ENCODE measurements around the gene GJE1. TPM values are rescaled to one million over a fixed set of nuclear protein-coding genes. Genes with fewer than 3 reads are reported as not detected.
"Not testable (repeated sequence)": the region's sequence is repeated elsewhere in the genome, so short reads cannot be mapped to it uniquely, and the experiment has no call there.

Gene GJE1, protein sequence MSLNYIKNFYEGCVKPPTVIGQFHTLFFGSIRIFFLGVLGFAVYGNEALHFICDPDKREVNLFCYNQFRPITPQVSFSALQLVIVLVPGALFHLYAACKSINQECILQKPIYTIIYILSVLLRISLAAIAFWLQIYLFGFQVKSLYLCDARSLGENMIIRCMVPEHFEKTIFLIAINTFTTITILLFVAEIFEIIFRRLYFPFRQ
- total RNA-seq = not detected in 2 replicates

GRCh38 chr6:142132625-142133024, at the start of gene GJE1:
Gene GJE1 (plus strand): TSS chr6:142132925. CDS start chr6:142133159, 234 bp downstream.
- H3K36me3 ChIP-seq (ENCODE audit: control insufficient read depth, insufficient read depth, low read length) = no peaks in the 10 kb centered on the region
- TF ChIP-seq, protein P1, sequence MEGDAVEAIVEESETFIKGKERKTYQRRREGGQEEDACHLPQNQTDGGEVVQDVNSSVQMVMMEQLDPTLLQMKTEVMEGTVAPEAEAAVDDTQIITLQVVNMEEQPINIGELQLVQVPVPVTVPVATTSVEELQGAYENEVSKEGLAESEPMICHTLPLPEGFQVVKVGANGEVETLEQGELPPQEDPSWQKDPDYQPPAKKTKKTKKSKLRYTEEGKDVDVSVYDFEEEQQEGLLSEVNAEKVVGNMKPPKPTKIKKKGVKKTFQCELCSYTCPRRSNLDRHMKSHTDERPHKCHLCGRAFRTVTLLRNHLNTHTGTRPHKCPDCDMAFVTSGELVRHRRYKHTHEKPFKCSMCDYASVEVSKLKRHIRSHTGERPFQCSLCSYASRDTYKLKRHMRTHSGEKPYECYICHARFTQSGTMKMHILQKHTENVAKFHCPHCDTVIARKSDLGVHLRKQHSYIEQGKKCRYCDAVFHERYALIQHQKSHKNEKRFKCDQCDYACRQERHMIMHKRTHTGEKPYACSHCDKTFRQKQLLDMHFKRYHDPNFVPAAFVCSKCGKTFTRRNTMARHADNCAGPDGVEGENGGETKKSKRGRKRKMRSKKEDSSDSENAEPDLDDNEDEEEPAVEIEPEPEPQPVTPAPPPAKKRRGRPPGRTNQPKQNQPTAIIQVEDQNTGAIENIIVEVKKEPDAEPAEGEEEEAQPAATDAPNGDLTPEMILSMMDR (IDR thresholded peaks at IDR 0.05; ENCODE audit: insufficient read depth, low read length, poor library complexity, severe bottlenecking) = no peak
- no peak within 1 kb of the TSS for H3K4me3 ChIP-seq (ENCODE audit: low read depth, low read length)
- no peak for DNase-seq (ENCODE audit: low read depth)
- H3K27me3 ChIP-seq (ENCODE audit: control insufficient read depth, insufficient read depth, low read length) = no peaks in the 10 kb centered on the region

DNA sequence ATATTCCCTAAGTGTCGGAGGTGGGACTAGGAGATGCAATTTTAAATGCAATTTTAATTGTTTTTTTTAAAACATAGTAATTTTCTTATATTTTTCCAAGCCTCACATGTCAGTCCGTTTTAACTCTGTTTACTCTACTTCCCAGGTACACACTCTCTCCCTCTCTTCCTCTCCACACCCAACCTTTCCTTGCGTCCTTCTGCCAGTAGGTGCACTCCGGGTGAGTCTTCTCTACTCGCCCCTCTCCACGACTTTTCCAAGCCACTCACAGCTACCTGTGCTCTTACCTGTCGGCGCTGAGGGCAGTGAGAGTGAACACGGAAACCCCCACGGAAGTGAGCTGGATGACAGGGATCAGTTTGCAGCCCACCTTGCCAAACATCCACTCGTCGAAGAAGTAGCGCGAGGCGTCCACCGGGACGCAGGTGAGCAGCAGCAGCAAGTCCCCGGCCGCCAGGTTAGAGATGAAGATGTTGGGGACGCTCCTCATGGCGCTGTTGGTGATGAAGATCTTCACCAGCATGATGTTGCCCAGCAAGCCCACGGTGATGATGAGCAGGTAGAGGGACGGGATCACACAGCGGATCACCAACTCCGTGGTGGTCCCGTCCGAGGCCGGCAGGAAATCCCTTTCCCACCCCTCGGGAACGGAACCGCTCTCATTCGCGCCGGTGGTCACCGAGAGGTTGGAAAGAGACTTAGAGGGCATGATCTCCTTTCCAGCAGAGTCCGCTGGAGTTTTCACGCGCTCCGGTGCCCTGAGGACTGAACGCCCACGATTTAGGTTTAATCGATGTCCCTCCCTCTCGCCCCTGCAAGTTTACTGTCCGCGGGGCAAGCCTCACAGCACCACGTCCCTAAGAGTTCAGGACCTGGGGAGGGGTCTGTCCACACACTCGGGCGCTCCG, 44.5 kb upstream of the GJE1 start:
- H3K36me3 ChIP-seq (ENCODE audit: control insufficient read depth, insufficient read depth, low read length) = no peaks in the 10 kb centered on the region
- H3K4me3 ChIP-seq (ENCODE audit: low read depth, low read length) = no peak overlapping the region
- DNase-seq (ENCODE audit: low read depth) = no peak
- TF ChIP-seq, protein P1 (IDR thresholded peaks at IDR 0.05; ENCODE audit: insufficient read depth, low read length, poor library complexity, severe bottlenecking) = no peak
- peaks cover 9% of the 10 kb centered on the region for H3K27me3 ChIP-seq (ENCODE audit: control insufficient read depth, insufficient read depth, low read length)

- no peaks in the 10 kb centered on the region for H3K36me3 ChIP-seq (ENCODE audit: control insufficient read depth, insufficient read depth, low read length)
- DNase-seq (ENCODE audit: low read depth) = peak; percentile 45
- TF ChIP-seq, protein P1 (IDR thresholded peaks at IDR 0.05; ENCODE audit: insufficient read depth, low read length, poor library complexity, severe bottlenecking) = no peak
- no peak overlapping the region for H3K4me3 ChIP-seq (ENCODE audit: low read depth, low read length)
- peaks cover 9% of the 10 kb centered on the region for H3K27me3 ChIP-seq (ENCODE audit: control insufficient read depth, insufficient read depth, low read length)
These were observed 43.9 kb upstream of the GJE1 start for GRCh38 chr6:142088858-142089216.

GRCh38 chr6:142104820-142105219, 27.9 kb upstream of the GJE1 start:
- not testable (repeated sequence) for H3K36me3 ChIP-seq (ENCODE audit: control insufficient read depth, insufficient read depth, low read length); H3K27me3 ChIP-seq (ENCODE audit: control insufficient read depth, insufficient read depth, low read length); DNase-seq (ENCODE audit: low read depth); H3K4me3 ChIP-seq (ENCODE audit: low read depth, low read length)

DNA sequence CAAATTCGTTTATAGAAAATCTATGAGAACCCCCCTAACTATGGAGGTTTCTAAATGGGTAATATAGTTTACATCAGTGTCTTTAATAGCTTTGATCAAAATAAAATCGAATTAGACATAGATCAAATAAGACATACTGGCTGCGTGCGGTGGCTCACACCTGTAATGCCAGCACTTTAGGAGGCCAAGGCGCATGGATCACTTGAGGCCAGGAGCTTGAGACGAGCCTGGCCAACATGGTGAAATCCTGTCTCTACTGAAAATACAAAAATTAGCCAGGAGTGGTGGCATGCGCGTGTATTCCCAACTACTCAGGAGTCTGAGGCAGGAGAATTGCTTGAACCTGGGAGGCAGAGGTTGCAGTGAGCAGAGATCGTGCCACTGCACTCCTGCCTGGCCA, 21.9 kb upstream of the GJE1 start:
- H3K27me3 ChIP-seq (ENCODE audit: control insufficient read depth, insufficient read depth, low read length); DNase-seq (ENCODE audit: low read depth); H3K36me3 ChIP-seq (ENCODE audit: control insufficient read depth, insufficient read depth, low read length); H3K4me3 ChIP-seq (ENCODE audit: low read depth, low read length): not testable (repeated sequence)

DNA sequence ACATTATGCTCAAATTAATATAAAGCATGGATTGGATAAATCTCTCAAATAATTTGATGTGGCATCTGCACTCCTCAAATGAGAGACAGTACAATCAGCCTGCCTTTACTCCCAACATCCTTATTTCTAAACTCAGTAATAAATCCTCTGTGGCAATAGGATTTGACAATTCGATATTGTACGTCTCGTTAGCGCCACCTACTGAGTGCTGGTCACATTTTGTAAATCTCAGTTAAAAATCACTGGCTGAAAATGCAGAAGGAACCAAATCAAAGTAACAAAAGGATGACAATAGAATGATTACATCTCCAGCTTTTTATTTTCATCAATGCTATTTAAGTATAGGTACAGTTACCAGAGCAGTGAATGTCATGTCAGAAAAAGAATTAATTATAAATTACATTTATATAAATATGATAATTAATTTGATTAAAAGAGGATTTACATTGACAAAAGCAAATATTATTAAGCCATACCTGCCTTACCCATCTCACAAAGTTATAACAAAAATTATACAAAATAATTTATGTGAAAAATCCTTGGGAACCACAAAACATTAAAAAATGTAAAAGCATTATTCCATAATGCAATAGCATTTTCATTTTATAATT, 20.2 kb upstream of the GJE1 start:
- peak; percentile 35 for DNase-seq (ENCODE audit: low read depth)
- Histone ChIP-seq H3K4me3 (ENCODE audit: low read depth, low read length) (no peak overlapping the region), H3K27me3 (ENCODE audit: control insufficient read depth, insufficient read depth, low read length) (no peaks in the 10 kb centered on the region), H3K36me3 (ENCODE audit: control insufficient read depth, insufficient read depth, low read length) (no peaks in the 10 kb centered on the region)
- TF ChIP-seq, protein P1 (IDR thresholded peaks at IDR 0.05; ENCODE audit: insufficient read depth, low read length, poor library complexity, severe bottlenecking) = peak; percentile 73

All from kidney epithelial cell (primary cell).